OCI-LY3 (cell line): ENCODE results near the gene GJB2.

Experiments
- H2AFZ ChIP-seq: fragments of 200-600, 300-600 bp; shearing (Covaris generic); 2 replicates; pipeline ENCODE4 v1.6.0; 2014; ENCODE audit warnings: antibody characterized with exemption, low read depth, low read length
- H3K27ac ChIP-seq: fragments of 200-600, 300-600 bp; sonication (generic); 2 replicates; pipeline ENCODE4 v1.5.1; 2014; ENCODE audit warnings: mild to moderate bottlenecking, low read length, moderate library complexity, mixed read lengths
- H3K27me3 ChIP-seq: fragments of 200-600, 300-600 bp; sonication (generic); 2 replicates; pipeline ENCODE4 v1.6.1; 2014; ENCODE audit warnings: low read depth, low read length, mixed read lengths
- H3K36me3 ChIP-seq: fragments of 200-600, 300-600 bp; sonication (generic); replicated peaks from 2 replicates; pipeline ENCODE3; 2014; ENCODE audit warnings: low read depth, low read length, mixed read lengths
- H3K4me1 ChIP-seq: fragments of 300-600, 200-600 bp; sonication (generic); 2 replicates; pipeline ENCODE4 v1.6.1; 2014; ENCODE audit warnings: low read length, mixed read lengths
- H3K4me2 ChIP-seq: fragments of 200-600, 300-600 bp; sonication (generic); 2 replicates; pipeline ENCODE4 v1.6.1; 2014; ENCODE audit warnings: low read length, mixed read lengths
- H3K4me3 ChIP-seq: fragments of 300-600, 200-600 bp; sonication (generic); 2 replicates; pipeline ENCODE4 v1.5.1; 2014; ENCODE audit warnings: antibody characterized with exemption, mild to moderate bottlenecking, low read length, moderate library complexity
- H3K79me2 ChIP-seq: fragments of 300-600, 200-600 bp; shearing (Covaris generic); 2 replicates; pipeline ENCODE4 v1.6.1; 2014; ENCODE audit warnings: mild to moderate bottlenecking, low read length, mixed read lengths
- H3K9ac ChIP-seq: fragments of 300-600, 200-600 bp; shearing (Covaris generic); 2 replicates; pipeline ENCODE4 v1.6.0; 2014; ENCODE audit warnings: mild to moderate bottlenecking, low read length, moderate library complexity
- H3K9me3 ChIP-seq: fragments of 200-600, 300-600 bp; shearing (Covaris generic); 2 replicates; pipeline ENCODE4 v1.6.1; 2014; ENCODE audit warnings: low read length, mixed read lengths; ENCODE audit not compliant: insufficient read depth
- H4K20me1 ChIP-seq: fragments of 200-600, 300-600 bp; sonication (generic); 2 replicates; pipeline ENCODE4 v1.6.1; 2016; ENCODE audit warnings: low read length, mixed read lengths; ENCODE audit not compliant: insufficient read depth
- CTCF ChIP-seq: fragments of 200-600, 300-600 bp; sonication (generic); IDR thresholded peaks from 2 replicates; pipeline ENCODE4 v1.5.1; 2014; ENCODE audit warnings: antibody characterized with exemption, low read length, low read depth
- EZH2phosphoT487 ChIP-seq: fragments of 200-600 bp; shearing (Covaris generic); IDR thresholded peaks from 2 replicates; pipeline ENCODE4 v1.6.1; 2018; ENCODE audit warnings: antibody characterized with exemption, mixed run types, low read depth

The GJB2 gene

GRCh38 chr13:20190481-20191310 lies 2.0 kb downstream of the GJB2 start:
- Histone ChIP-seq H3K27ac (no peak overlapping the region), H3K4me2 (no peak overlapping the region), H4K20me1 (no peaks in the 10 kb centered on the region), H3K4me1 (no peaks in the 10 kb centered on the region), H3K27me3 (peaks cover 14% of the 10 kb centered on the region), H3K36me3 (no peaks in the 10 kb centered on the region), H3K79me2 (no peaks in the 10 kb centered on the region), H3K9ac (no peak overlapping the region), H3K4me3 (no peak overlapping the region), H3K9me3 (no peaks in the 10 kb centered on the region), H2AFZ (no peak overlapping the region)
- TF ChIP-seq CTCF: no peak
- TF ChIP-seq EZH2phosphoT487: no peak

- H4K20me1 ChIP-seq: no peaks in the 10 kb centered on the region
- H3K9me3 ChIP-seq: no peaks in the 10 kb centered on the region
- no peak overlapping the region for H3K27ac ChIP-seq
- H3K4me2 ChIP-seq: no peak overlapping the region
- no peaks in the 10 kb centered on the region for H3K79me2 ChIP-seq
- H3K4me3 ChIP-seq: no peak overlapping the region
- H3K27me3 ChIP-seq: peaks cover 9% of the 10 kb centered on the region
- no peak overlapping the region for H2AFZ ChIP-seq
- H3K9ac ChIP-seq: no peak overlapping the region
- TF ChIP-seq CTCF: no peak
- no peak for TF ChIP-seq EZH2phosphoT487
- no peaks in the 10 kb centered on the region for H3K4me1 ChIP-seq
- no peaks in the 10 kb centered on the region for H3K36me3 ChIP-seq
Observed at GRCh38 chr13:20190076-20190475, 2.7 kb downstream of the GJB2 start.

GRCh38 chr13:20188667-20189553 lies 3.8 kb downstream of the GJB2 start:
- Histone ChIP-seq H3K9me3 (no peaks in the 10 kb centered on the region), H3K27me3 (no peaks in the 10 kb centered on the region), H3K4me3 (no peak overlapping the region), H3K27ac (no peak overlapping the region), H3K4me2 (no peak overlapping the region), H3K36me3 (no peaks in the 10 kb centered on the region), H3K9ac (no peak overlapping the region), H3K4me1 (no peaks in the 10 kb centered on the region), H3K79me2 (no peaks in the 10 kb centered on the region), H4K20me1 (no peaks in the 10 kb centered on the region), H2AFZ (no peak overlapping the region)
- TF ChIP-seq CTCF (peak; percentile 14; the same call in 1 of the 2 replicates), EZH2phosphoT487 (no peak)

- no peak for TF ChIP-seq EZH2phosphoT487
- no peak for TF ChIP-seq CTCF
- H4K20me1 ChIP-seq: no peaks in the 10 kb centered on the region
- no peak overlapping the region for H3K4me2 ChIP-seq
- peaks cover 4% of the 10 kb centered on the region for H3K4me1 ChIP-seq
- no peak overlapping the region for H3K9ac ChIP-seq
- no peaks in the 10 kb centered on the region for H3K27me3 ChIP-seq
- H3K79me2 ChIP-seq: no peaks in the 10 kb centered on the region
- no peaks in the 10 kb centered on the region for H3K36me3 ChIP-seq
- H3K4me3 ChIP-seq: no peak overlapping the region
- no peak overlapping the region for H2AFZ ChIP-seq
- H3K27ac ChIP-seq: no peak overlapping the region
- H3K9me3 ChIP-seq: no peaks in the 10 kb centered on the region
Observed at GRCh38 chr13:20186771-20187170, 6.0 kb downstream of the GJB2 start.
